Right lung (tissue), 5 donors: ENCODE results near the gene COPS2. TPM values are rescaled to one million over a fixed set of nuclear protein-coding genes. Genes with fewer than 3 reads are reported as not detected.
"Not testable (repeated sequence)": the region's sequence is repeated elsewhere in the genome, so short reads cannot be mapped to it uniquely, and the experiment has no call there.

ENCODE experiments used
- DNase-seq, 2 donors: peaks; one replicate each; pipeline ENCODE4 v3.0.0-alpha.2; 2013
- polyA plus RNA-seq, 5 donors: library from polyadenylated mRNA; unstranded; fragments of 120-200 nt; gene quantifications; one replicate each; pipeline versions ENCODE4 v1.2.1 to v1.2.3, GENCODE V29; 2013; ENCODE audit warnings: inconsistent platforms in 1 of 5, low replicate concordance in 1 of 5; ENCODE audit not compliant: insufficient read length in 5 of 5, insufficient read depth in 1 of 5

COPS2 gene
- polyA plus RNA-seq, 5 donors, result 75.8 to 127 (median 110) TPM

GRCh38 chr15:49110158-49110944 is 45.0 kb downstream of the COPS2 start:
- DNase-seq, result no peak

- no peak for DNase-seq
These were observed 52.4 kb downstream of the COPS2 start for GRCh38 chr15:49103002-49103401.

GRCh38 chr15:49101536-49101935 is 53.9 kb downstream of the COPS2 start:
- no peak for DNase-seq

GRCh38 chr15:49096090-49096750 is 59.2 kb downstream of the COPS2 start:
- no peak for DNase-seq

- DNase-seq, result no peak
These were observed 60.5 kb downstream of the COPS2 start for GRCh38 chr15:49094923-49095322.

- no peak for DNase-seq
These were observed 61.9 kb downstream of the COPS2 start for GRCh38 chr15:49093252-49094105.

DNA sequence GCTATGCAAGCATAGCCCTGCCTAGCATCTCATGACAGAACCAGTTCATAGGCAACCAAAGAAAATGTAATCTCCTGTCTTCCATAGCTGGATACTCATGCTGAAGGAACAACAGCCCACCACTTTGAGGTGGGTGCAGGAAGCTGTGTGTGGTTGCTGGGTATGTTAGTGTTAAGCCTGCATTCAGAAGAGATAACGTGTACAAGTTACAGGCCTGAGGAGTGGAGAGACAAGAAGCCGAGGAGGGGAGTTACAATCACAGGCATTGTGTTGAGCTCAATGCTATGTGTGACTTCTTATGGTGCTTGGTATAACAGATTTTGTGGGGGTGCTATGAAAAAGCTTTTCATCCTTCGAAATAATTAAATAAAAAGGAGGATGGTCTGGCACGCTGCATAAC is 66.4 kb downstream of the COPS2 start:
- no peak for DNase-seq

DNA sequence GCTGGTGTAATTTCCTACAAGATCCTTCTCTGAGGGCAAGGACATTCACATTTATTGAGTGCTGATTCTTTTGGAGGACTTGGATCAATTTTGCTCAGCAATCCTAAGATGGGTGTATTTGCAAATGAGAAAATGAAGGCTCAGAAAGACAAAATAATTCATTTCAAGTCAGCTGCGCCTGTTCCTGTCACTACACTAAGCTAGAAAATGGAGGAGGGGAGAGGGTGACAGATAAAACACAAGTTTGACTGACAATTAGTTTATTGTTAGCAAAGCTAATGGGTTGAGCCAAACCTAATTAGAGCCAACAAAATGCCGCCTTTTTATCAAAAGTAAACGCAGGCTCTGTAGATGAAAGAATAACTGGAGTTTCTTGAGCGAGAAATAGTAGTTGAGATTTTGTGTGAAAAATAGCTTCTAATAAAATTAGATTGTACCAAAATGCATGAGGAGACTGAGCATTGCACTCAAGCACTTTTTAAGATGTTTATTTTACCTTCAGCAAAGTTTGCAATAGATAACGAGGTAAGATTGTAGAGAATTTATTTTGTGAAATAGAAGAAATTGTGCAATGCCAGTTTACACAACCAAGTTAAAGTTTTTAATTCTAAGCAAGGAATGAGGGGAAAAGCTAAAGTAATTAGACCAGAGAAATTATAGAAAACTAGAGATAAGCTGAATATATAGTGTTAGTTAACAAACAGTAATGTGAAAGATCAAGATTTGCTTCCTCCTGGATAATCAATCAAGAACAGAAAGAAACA is 69.5 kb downstream of the COPS2 start:
- DNase-seq, result no peak

- no peak for DNase-seq
These were observed 71.2 kb downstream of the COPS2 start for GRCh38 chr15:49084285-49084570.

GRCh38 chr15:49083401-49084284 is 71.8 kb downstream of the COPS2 start:
- DNase-seq, result peak in 1 of 2 donors; percentile 13

DNA sequence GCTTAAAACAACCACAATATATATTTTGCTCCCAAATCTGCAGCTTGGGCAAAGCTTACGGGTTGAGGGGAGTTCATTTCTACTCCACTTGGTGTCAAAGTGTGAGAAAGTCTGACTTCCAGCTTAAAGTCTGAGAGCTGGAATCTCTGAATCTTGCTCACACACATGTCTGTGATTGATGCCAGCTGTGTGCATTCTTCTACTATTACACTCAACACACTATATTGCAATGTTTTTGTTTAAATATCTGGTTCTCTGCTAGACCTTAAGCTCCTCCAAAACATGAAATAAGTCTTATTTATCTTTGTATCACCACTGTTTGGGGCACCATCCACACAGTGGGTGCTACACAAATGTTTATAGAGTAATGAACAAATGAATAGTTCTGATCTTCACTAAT is 72.4 kb downstream of the COPS2 start:
- peak in 1 of 2 donors; percentile 56 for DNase-seq

GRCh38 chr15:49079340-49080039 is 75.9 kb downstream of the COPS2 start:
- no peak for DNase-seq

GRCh38 chr15:49075881-49076280 is 79.5 kb downstream of the COPS2 start:
- no peak for DNase-seq

DNA sequence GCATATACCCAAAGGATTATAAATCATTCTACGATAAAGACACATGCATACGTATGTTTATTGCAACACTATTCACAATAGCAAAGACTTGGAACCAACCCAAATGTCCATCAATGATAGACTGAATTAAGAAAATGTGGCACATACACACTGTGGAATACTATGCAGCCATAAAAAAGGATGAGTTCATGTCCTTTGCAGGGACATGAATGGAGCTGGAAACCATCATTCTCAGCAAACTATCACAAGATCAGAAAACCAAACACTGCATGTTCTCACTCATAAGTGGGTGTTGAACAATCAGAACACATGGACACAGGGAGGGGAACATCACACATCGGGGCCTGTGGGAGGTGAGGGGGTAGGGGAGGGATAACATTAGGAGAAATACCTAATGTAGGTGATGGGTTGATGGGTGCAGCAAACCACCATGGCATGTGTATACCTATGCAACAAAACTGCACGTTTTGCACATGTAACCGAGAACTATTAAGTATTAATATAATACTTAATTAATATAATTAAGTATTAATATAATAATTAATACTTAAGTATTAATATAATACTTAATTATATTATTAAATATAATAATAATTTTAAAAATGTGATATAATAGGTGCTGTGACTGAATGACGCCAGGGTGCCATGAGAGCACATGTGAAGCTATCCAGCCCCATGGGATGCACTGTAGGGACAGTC is 80.7 kb downstream of the COPS2 start:
- DNase-seq, result not testable (repeated sequence)

Other genes with a start within 250 kb of the COPS2 start
- gene SHC4, start 191.7 kb downstream of the COPS2 start, polyA plus RNA-seq, result 1 to 10 TPM in 3 of 5 donors, under 1 TPM in 2; 0.83 to 1.2 (median 1.2) TPM
- gene SECISBP2L, start 109.2 kb downstream of the COPS2 start, polyA plus RNA-seq, result 10 to 100 TPM; 47.6 to 89.1 (median 81.8) TPM
- 10 to 100 TPM; 22.2 to 26.4 (median 25.4) TPM for gene GALK2, start 14.6 kb upstream of the COPS2 start, polyA plus RNA-seq